OCI-LY7 (cell line): ENCODE results near the gene GGA1.

Experiments used
- CTCF ChIP-seq: fragments of 200-600 bp; sonication (generic); conservative IDR thresholded peaks from 2 replicates; pipeline ENCODE4 v1.5.1; 2014; ENCODE audit warnings: mild to moderate bottlenecking, antibody characterized with exemption, low read length, moderate library complexity, mixed read lengths
- EZH2phosphoT487 ChIP-seq: fragments of 200-600 bp; sonication (generic); IDR thresholded peaks from 2 replicates; pipeline ENCODE4 v1.6.1; 2018; ENCODE audit warnings: low read depth, borderline replicate concordance, mild to moderate bottlenecking, mixed run types, antibody characterized with exemption, low read length, moderate library complexity, mixed read lengths

- TF ChIP-seq CTCF: no peak
- no peak for TF ChIP-seq EZH2phosphoT487
Observed at GRCh38 chr22:37662039-37662438, 53.4 kb downstream of the GGA1 start.
